Measurements from ENCODE around the gene VWA5B1.

The VWA5B1 gene

GRCh38 chr1:20366463-20367115, 75.9 kb downstream of the VWA5B1 start:
- in situ Hi-C loops (cut with HindIII; ENCODE audit: low sequenced_read_pairs): no loop called here
- TF ChIP-seq, protein P1, sequence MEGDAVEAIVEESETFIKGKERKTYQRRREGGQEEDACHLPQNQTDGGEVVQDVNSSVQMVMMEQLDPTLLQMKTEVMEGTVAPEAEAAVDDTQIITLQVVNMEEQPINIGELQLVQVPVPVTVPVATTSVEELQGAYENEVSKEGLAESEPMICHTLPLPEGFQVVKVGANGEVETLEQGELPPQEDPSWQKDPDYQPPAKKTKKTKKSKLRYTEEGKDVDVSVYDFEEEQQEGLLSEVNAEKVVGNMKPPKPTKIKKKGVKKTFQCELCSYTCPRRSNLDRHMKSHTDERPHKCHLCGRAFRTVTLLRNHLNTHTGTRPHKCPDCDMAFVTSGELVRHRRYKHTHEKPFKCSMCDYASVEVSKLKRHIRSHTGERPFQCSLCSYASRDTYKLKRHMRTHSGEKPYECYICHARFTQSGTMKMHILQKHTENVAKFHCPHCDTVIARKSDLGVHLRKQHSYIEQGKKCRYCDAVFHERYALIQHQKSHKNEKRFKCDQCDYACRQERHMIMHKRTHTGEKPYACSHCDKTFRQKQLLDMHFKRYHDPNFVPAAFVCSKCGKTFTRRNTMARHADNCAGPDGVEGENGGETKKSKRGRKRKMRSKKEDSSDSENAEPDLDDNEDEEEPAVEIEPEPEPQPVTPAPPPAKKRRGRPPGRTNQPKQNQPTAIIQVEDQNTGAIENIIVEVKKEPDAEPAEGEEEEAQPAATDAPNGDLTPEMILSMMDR (IDR thresholded peaks at IDR 0.05; ENCODE audit: low read depth, low read length, missing control alignments): no peak
- no peak for DNase-seq (ENCODE audit: low read depth)
- H3K4me3 ChIP-seq (ENCODE audit: low read depth, low read length): peak overlapping the region; percentile 18

GRCh38 chr1:20367116-20367585, 76.5 kb downstream of the VWA5B1 start:
- H3K4me3 ChIP-seq (ENCODE audit: low read depth, low read length): peak overlapping the region; percentile 18
- in situ Hi-C loops (cut with HindIII; ENCODE audit: low sequenced_read_pairs): no loop called here
- peak; percentile 27 for DNase-seq (ENCODE audit: low read depth)
- TF ChIP-seq, protein P1 (IDR thresholded peaks at IDR 0.05; ENCODE audit: low read depth, low read length, missing control alignments): peak; percentile 85

GRCh38 chr1:20367626-20368025, 77.0 kb downstream of the VWA5B1 start:
- H3K4me3 ChIP-seq (ENCODE audit: low read depth, low read length): no peak overlapping the region
- TF ChIP-seq, protein P1 (IDR thresholded peaks at IDR 0.05; ENCODE audit: low read depth, low read length, missing control alignments): no peak
- no peak for DNase-seq (ENCODE audit: low read depth)
- in situ Hi-C loops (cut with HindIII; ENCODE audit: low sequenced_read_pairs): no loop called here

DNA sequence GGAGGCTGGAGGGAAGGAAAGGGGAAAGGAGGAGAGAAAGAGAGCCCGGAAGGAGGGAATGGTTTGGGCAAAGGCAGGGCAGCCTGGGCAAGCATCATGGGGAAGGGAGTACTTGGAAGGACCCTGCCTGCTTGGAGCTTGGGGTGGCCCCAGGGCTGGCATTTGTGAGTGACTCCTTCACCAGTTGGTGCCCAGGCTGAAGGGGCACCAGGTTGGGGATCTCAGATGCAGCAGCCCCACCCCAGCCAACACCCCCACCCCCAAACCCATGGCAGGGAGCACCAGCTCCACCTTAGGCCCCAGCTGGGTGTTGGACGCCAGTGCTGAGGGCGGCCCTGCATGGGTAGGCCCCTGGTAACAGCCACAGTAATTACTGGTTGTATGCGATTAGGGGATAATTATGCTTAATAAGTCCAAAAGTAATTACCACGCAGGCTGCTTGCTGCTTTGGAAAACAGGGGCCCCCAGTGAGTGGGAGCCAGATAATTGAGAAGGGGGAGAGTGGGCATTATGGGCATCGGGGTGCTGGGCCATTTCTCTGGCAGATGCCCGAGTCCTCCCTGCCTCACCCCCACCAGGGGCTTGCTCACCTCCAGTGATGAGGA, 78.3 kb downstream of the VWA5B1 start:
- H3K4me3 ChIP-seq (ENCODE audit: low read depth, low read length): no peak overlapping the region
- TF ChIP-seq, protein P1 (IDR thresholded peaks at IDR 0.05; ENCODE audit: low read depth, low read length, missing control alignments): no peak
- in situ Hi-C loops (cut with HindIII; ENCODE audit: low sequenced_read_pairs): no loop called here
- DNase-seq (ENCODE audit: low read depth): no peak

DNA sequence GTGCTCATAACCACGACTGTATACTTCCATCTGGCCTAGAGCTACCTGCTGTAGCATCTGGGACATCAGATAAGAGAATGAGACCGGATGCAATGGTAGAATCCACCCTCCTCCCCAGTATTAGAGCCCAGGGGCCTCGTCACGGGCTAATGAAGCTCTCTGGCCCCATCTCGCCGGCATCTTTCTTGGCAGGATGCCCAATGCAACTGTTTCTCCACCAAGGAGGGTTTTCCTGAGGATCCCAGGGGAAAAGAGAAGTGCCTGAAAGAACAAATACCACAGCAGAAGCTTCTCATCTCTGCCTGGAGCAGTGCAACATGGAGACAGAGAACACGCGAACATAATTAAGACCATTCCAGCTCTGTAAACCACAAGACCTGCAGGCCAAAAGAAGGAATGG, 80.0 kb downstream of the VWA5B1 start:
- in situ Hi-C loops (cut with HindIII; ENCODE audit: low sequenced_read_pairs): no loop called here
- TF ChIP-seq, protein P1 (IDR thresholded peaks at IDR 0.05; ENCODE audit: low read depth, low read length, missing control alignments): no peak
- H3K4me3 ChIP-seq (ENCODE audit: low read depth, low read length): no peak overlapping the region
- DNase-seq (ENCODE audit: low read depth): no peak

DNA sequence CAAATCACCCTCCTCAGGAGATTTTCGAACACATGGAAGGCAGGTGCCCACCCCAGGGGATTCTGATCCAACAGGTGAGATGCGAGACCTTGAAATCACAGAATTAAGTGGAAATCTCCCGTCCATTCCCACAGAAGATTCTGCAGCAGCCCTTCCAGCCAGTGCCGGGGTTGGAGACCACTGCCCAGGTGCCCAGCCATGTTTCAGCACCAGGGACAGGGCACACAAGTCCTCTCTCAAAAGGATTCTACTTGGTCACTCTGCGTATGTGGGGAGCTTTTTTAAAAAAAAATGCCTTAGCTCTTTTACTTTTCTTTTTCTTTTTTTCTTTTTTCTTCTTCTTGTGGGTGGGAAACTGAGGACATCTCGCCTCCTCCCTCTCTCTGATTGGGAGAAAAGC, 80.7 kb downstream of the VWA5B1 start:
- no peak overlapping the region for H3K4me3 ChIP-seq (ENCODE audit: low read depth, low read length)
- in situ Hi-C loops (cut with HindIII; ENCODE audit: low sequenced_read_pairs): no loop called here
- TF ChIP-seq, protein P1 (IDR thresholded peaks at IDR 0.05; ENCODE audit: low read depth, low read length, missing control alignments): no peak
- DNase-seq (ENCODE audit: low read depth): no peak

All from astrocyte of the cerebellum (primary cell).